GM12874 (cell line): ENCODE data around the gene DCTN5.

Experiments
- TF ChIP-seq, protein P1 (sequence below): IDR thresholded peaks from 2 replicates; pipeline ENCODE4 v1.5.1; 2011; ENCODE audit warnings: low read depth, mild to moderate bottlenecking, control low read depth, low read length, moderate library complexity; ENCODE audit not compliant: insufficient read depth

The DCTN5 gene

GRCh38 chr16:23691483-23692189 lies 50.4 kb downstream of the DCTN5 start:
- TF ChIP-seq, protein P1, sequence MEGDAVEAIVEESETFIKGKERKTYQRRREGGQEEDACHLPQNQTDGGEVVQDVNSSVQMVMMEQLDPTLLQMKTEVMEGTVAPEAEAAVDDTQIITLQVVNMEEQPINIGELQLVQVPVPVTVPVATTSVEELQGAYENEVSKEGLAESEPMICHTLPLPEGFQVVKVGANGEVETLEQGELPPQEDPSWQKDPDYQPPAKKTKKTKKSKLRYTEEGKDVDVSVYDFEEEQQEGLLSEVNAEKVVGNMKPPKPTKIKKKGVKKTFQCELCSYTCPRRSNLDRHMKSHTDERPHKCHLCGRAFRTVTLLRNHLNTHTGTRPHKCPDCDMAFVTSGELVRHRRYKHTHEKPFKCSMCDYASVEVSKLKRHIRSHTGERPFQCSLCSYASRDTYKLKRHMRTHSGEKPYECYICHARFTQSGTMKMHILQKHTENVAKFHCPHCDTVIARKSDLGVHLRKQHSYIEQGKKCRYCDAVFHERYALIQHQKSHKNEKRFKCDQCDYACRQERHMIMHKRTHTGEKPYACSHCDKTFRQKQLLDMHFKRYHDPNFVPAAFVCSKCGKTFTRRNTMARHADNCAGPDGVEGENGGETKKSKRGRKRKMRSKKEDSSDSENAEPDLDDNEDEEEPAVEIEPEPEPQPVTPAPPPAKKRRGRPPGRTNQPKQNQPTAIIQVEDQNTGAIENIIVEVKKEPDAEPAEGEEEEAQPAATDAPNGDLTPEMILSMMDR: no peak

DNA sequence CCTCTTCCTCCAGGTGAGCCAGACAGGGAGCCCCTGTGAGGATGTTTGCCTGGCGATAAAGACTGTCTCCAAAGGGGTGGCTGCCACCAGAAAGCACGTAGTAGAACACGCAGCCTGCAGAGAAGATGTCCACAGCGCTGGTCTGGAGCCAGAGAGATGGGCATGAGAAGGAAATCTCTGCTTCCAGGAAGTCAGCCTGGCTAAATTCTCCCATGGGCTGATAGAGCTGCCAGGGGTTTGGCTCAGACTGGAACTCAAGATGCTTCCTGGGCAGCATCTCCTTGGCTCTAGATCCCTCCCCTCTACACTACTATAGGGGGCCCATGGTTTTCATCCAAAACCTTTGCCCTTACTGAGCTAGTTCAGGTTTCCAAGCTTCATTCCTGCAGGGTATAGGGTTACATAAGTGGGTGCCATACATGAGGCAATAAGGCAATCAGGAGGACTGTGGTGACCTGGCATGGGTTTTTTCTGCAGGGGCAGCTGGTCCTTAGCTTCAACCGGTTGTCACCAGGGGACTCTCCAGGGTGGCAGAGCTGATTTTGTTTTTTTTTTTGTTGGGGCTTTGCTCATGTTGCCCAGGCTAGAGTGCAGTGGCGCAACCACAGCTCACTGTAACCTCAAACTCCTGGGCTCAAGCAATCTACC lies 51.0 kb downstream of the DCTN5 start:
- TF ChIP-seq, protein P1: no peak

- TF ChIP-seq, protein P1: no peak
Measured at GRCh38 chr16:23694265-23694643, 53.0 kb downstream of the DCTN5 start.

DNA sequence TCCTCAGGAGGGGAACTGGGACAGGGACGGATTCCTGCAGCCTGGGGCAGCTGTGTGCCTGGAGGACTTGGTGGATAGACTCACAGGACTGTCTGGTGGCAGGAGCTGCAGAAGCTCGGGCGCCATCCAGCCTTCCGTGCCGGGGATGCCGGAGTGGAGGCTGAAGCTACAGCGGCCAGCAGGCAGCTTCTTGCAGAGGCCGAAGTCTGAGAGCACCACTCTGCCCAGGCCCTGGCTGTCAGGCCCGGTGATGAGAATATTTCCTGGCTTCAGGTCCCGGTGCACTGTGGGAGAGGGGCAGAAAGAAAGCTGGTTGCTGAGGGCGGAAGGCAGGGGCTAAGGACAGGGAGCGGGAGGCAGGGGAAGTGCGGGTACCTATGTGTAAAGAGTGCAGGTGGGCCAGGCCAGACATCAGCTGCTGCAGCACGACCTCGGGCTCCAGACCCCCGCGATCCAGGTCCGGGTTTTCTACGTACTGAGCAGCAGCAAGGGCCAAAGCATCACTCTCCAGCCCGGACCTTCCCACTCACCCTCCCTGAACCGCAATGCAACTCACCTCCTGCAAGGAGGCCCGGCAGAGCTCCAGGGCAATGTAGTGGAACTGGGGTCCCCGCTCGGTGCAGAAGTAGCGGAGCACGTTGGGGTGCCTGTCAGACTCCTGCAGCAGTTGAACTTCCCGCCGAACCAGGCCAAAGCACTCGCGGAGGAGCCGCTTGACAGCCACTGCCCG lies 53.5 kb downstream of the DCTN5 start:
- TF ChIP-seq, protein P1: no peak

DNA sequence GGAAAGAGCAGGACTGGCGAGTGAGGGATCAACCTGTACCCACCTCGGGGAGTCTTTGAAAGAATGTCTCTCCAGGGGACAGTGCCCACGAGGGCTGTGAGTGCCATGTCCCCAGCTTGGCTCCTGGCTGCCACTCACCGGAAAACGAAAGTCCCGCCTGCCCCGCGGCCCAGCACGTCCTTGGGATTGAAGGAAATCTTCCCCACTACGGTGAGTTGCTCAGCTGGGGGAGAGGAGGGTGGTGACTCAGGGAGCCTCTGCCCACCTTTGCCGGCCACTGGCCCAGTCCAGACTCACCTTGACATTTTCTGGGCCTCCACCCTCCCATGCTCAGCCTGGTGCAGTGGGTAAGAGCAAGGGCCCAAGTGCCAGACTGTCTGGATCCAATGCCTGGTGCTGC lies 54.5 kb downstream of the DCTN5 start:
- TF ChIP-seq, protein P1: no peak

- TF ChIP-seq, protein P1: no peak
Measured at GRCh38 chr16:23699100-23699499, 57.8 kb downstream of the DCTN5 start.

GRCh38 chr16:23700093-23700492 lies 58.8 kb downstream of the DCTN5 start:
- TF ChIP-seq, protein P1: no peak
